ENCODE results near the gene SLC9A7. TPM values are rescaled to one million over a fixed set of nuclear protein-coding genes. Genes with fewer than 3 reads are reported as not detected.

The SLC9A7 gene
- total and polyA plus RNA-seq, 2 experiments from 2014 or later = 2.5 to 15.4 TPM

DNA sequence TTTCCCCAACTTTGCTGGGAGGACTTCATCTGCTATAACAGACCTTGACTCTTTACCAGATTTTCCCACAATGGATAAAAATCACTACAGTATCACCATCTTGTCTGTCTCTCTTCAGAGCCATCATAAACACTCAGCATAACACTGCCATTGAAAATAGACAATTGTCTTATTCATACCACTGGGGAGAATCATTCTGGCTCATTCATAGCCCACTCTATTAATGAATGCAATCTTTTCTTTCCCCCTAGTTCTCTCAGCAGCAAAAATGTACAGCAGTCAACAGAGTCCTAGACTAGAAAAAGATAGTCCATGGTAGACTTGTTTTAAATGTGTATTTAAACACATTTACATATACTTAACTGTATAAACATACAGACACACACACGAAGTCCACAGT, 19.2 kb downstream of the SLC9A7 start:
- H3K4me1 ChIP-seq (ENCODE audit: insufficient read depth) = no peaks in the 10 kb centered on the region

More for the DNA sequence above, 19.2 kb downstream of the SLC9A7 start:
- Histone ChIP-seq H3K9me2 (ENCODE audit: insufficient read depth) (no peaks in the 10 kb centered on the region), H2AFZ (no peak overlapping the region), H3K36me3 (ENCODE audit: insufficient read depth) (no peaks in the 10 kb centered on the region), H3K27me3 (ENCODE audit: insufficient read depth) (no peaks in the 10 kb centered on the region), H3F3A (replicated peaks; ENCODE audit: low read depth) (no peaks in the 10 kb centered on the region), H3K27ac (ENCODE audit: low read depth) (no peak overlapping the region), H4K20me1 (replicated peaks; ENCODE audit: insufficient read depth) (no peaks in the 10 kb centered on the region), H3K4me3 (no peak overlapping the region), H3K79me2 (replicated peaks; ENCODE audit: insufficient read depth) (peaks cover 41% of the 10 kb centered on the region), H3K4me2 (no peak overlapping the region)
- no peaks in the 10 kb centered on the region for H3K4me1 Mint-ChIP-seq
- peaks cover 50% of the 10 kb centered on the region for H3K36me3 Mint-ChIP-seq (ENCODE audit: low read depth)
- TF ChIP-seq ZNF114 (CRISPR knock-in tag; IDR thresholded peaks at IDR 0.05) (no peak), POLR2AphosphoS5 (IDR thresholded peaks at IDR 0.05; ENCODE audit: low read depth) (no peak), CREB1 (CRISPR knock-in tag; IDR thresholded peaks at IDR 0.05; ENCODE audit: low read depth) (no peak), JUNB (IDR thresholded peaks at IDR 0.05; ENCODE audit: unreplicated experiment) (no peak), ZNF331 (CRISPR knock-in tag; IDR thresholded peaks at IDR 0.05; ENCODE audit: low read depth) (no peak), STAT1 (IDR thresholded peaks at IDR 0.05; ENCODE audit: unreplicated experiment) (no peak), EZH2 (IDR thresholded peaks at IDR 0.05; ENCODE audit: low read depth, unreplicated experiment) (no peak), NANOG (IDR thresholded peaks at IDR 0.05; ENCODE audit: borderline replicate concordance) (no peak), EZH2phosphoT487 (IDR thresholded peaks at IDR 0.05; ENCODE audit: unreplicated experiment) (no peak)
- TF ChIP-seq, protein P1, sequence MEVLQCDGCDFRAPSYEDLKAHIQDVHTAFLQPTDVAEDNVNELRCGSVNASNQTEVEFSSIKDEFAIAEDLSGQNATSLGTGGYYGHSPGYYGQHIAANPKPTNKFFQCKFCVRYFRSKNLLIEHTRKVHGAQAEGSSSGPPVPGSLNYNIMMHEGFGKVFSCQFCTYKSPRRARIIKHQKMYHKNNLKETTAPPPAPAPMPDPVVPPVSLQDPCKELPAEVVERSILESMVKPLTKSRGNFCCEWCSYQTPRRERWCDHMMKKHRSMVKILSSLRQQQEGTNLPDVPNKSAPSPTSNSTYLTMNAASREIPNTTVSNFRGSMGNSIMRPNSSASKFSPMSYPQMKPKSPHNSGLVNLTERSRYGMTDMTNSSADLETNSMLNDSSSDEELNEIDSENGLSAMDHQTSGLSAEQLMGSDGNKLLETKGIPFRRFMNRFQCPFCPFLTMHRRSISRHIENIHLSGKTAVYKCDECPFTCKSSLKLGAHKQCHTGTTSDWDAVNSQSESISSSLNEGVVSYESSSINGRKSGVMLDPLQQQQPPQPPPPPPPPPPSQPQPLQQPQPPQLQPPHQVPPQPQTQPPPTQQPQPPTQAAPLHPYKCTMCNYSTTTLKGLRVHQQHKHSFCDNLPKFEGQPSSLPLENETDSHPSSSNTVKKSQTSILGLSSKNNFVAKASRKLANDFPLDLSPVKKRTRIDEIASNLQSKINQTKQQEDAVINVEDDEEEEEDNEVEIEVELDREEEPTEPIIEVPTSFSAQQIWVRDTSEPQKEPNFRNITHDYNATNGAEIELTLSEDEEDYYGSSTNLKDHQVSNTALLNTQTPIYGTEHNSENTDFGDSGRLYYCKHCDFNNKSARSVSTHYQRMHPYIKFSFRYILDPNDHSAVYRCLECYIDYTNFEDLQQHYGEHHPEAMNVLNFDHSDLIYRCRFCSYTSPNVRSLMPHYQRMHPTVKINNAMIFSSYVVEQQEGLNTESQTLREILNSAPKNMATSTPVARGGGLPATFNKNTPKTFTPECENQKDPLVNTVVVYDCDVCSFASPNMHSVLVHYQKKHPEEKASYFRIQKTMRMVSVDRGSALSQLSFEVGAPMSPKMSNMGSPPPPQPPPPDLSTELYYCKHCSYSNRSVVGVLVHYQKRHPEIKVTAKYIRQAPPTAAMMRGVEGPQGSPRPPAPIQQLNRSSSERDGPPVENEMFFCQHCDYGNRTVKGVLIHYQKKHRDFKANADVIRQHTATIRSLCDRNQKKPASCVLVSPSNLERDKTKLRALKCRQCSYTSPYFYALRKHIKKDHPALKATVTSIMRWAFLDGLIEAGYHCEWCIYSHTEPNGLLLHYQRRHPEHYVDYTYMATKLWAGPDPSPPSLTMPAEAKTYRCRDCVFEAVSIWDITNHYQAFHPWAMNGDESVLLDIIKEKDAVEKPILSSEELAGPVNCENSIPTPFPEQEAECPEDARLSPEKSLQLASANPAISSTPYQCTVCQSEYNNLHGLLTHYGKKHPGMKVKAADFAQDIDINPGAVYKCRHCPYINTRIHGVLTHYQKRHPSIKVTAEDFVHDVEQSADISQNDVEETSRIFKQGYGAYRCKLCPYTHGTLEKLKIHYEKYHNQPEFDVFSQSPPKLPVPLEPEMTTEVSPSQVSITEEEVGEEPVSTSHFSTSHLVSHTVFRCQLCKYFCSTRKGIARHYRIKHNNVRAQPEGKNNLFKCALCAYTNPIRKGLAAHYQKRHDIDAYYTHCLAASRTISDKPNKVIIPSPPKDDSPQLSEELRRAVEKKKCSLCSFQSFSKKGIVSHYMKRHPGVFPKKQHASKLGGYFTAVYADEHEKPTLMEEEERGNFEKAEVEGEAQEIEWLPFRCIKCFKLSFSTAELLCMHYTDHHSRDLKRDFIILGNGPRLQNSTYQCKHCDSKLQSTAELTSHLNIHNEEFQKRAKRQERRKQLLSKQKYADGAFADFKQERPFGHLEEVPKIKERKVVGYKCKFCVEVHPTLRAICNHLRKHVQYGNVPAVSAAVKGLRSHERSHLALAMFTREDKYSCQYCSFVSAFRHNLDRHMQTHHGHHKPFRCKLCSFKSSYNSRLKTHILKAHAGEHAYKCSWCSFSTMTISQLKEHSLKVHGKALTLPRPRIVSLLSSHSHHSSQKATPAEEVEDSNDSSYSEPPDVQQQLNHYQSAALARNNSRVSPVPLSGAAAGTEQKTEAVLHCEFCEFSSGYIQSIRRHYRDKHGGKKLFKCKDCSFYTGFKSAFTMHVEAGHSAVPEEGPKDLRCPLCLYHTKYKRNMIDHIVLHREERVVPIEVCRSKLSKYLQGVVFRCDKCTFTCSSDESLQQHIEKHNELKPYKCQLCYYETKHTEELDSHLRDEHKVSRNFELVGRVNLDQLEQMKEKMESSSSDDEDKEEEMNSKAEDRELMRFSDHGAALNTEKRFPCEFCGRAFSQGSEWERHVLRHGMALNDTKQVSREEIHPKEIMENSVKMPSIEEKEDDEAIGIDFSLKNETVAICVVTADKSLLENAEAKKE (CRISPR knock-in tag; IDR thresholded peaks at IDR 0.05) = no peak
- TF ChIP-seq, protein P2, sequence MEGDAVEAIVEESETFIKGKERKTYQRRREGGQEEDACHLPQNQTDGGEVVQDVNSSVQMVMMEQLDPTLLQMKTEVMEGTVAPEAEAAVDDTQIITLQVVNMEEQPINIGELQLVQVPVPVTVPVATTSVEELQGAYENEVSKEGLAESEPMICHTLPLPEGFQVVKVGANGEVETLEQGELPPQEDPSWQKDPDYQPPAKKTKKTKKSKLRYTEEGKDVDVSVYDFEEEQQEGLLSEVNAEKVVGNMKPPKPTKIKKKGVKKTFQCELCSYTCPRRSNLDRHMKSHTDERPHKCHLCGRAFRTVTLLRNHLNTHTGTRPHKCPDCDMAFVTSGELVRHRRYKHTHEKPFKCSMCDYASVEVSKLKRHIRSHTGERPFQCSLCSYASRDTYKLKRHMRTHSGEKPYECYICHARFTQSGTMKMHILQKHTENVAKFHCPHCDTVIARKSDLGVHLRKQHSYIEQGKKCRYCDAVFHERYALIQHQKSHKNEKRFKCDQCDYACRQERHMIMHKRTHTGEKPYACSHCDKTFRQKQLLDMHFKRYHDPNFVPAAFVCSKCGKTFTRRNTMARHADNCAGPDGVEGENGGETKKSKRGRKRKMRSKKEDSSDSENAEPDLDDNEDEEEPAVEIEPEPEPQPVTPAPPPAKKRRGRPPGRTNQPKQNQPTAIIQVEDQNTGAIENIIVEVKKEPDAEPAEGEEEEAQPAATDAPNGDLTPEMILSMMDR (conservative IDR thresholded peaks at IDR 0.05; ENCODE audit: low read depth in 2 of 2) = no peak
- TF ChIP-seq, protein P3, sequence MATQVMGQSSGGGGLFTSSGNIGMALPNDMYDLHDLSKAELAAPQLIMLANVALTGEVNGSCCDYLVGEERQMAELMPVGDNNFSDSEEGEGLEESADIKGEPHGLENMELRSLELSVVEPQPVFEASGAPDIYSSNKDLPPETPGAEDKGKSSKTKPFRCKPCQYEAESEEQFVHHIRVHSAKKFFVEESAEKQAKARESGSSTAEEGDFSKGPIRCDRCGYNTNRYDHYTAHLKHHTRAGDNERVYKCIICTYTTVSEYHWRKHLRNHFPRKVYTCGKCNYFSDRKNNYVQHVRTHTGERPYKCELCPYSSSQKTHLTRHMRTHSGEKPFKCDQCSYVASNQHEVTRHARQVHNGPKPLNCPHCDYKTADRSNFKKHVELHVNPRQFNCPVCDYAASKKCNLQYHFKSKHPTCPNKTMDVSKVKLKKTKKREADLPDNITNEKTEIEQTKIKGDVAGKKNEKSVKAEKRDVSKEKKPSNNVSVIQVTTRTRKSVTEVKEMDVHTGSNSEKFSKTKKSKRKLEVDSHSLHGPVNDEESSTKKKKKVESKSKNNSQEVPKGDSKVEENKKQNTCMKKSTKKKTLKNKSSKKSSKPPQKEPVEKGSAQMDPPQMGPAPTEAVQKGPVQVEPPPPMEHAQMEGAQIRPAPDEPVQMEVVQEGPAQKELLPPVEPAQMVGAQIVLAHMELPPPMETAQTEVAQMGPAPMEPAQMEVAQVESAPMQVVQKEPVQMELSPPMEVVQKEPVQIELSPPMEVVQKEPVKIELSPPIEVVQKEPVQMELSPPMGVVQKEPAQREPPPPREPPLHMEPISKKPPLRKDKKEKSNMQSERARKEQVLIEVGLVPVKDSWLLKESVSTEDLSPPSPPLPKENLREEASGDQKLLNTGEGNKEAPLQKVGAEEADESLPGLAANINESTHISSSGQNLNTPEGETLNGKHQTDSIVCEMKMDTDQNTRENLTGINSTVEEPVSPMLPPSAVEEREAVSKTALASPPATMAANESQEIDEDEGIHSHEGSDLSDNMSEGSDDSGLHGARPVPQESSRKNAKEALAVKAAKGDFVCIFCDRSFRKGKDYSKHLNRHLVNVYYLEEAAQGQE (IDR thresholded peaks at IDR 0.05; ENCODE audit: unreplicated experiment) = no peak
- TF ChIP-seq, protein P4, sequence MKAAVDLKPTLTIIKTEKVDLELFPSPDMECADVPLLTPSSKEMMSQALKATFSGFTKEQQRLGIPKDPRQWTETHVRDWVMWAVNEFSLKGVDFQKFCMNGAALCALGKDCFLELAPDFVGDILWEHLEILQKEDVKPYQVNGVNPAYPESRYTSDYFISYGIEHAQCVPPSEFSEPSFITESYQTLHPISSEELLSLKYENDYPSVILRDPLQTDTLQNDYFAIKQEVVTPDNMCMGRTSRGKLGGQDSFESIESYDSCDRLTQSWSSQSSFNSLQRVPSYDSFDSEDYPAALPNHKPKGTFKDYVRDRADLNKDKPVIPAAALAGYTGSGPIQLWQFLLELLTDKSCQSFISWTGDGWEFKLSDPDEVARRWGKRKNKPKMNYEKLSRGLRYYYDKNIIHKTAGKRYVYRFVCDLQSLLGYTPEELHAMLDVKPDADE (IDR thresholded peaks at IDR 0.05) = no peak
- H3K27me3 Mint-ChIP-seq (ENCODE audit: insufficient read depth, low read depth, poor library complexity) = no peaks in the 10 kb centered on the region
- no peak overlapping the region for H3K4me3 Mint-ChIP-seq
- ATAC-seq (no peak), DNase-seq (ENCODE audit: low spot score) (no peak)
- peaks cover 25% of the 10 kb centered on the region for H3K9me3 Mint-ChIP-seq
- H3K27ac Mint-ChIP-seq = no peak overlapping the region

All from GM23338 (cell line).